Small intestine (tissue), 7 donors: ENCODE data around the gene SMPD2. TPM values are rescaled to one million over a fixed set of nuclear protein-coding genes. Genes with fewer than 3 reads are reported as not detected.
A peak's percentile ranks its signal among the peaks of the same experiment; 100 is the strongest.

Experiments
- DNase-seq, 2 donors: peaks; one replicate each; pipeline versions ENCODE4 v3.0.0 to v3.0.0-alpha.2; 2013
- FAIRE-seq: peaks from 2 replicates; lab custom pipeline; 2012; peaks lifted over from hg19 to GRCh38; lab: Jason Lieb, UNC
- H3K27ac ChIP-seq, 3 donors: one replicate each; pipeline ENCODE4 v1.5.1; 2013; ENCODE audit warnings: low read length in 2 of 3, mild to moderate bottlenecking in 2 of 3, control low read depth in 1 of 3, inconsistent platforms in 1 of 3, low read depth in 1 of 3, moderate library complexity in 1 of 3
- H3K27me3 ChIP-seq, 3 donors: one replicate each; pipeline ENCODE4 v1.6.1; 2013; ENCODE audit warnings: low read length in 3 of 3, inconsistent platforms in 1 of 3; ENCODE audit not compliant: control insufficient read depth in 3 of 3, insufficient read depth in 3 of 3
- H3K36me3 ChIP-seq, 3 donors: one replicate each; pipeline ENCODE4 v1.6.1; 2013; ENCODE audit warnings: low read length in 3 of 3, inconsistent platforms in 1 of 3, low read depth in 1 of 3, mild to moderate bottlenecking in 1 of 3, moderate library complexity in 1 of 3; ENCODE audit not compliant: control insufficient read depth in 3 of 3, insufficient read depth in 2 of 3
- H3K4me1 ChIP-seq, 3 donors: one replicate each; pipeline ENCODE4 v1.6.1; 2013; ENCODE audit warnings: low read length in 2 of 3, inconsistent platforms in 1 of 3, low read depth in 1 of 3, mild to moderate bottlenecking in 1 of 3, moderate library complexity in 1 of 3; ENCODE audit not compliant: control insufficient read depth in 3 of 3, insufficient read depth in 2 of 3
- H3K4me3 ChIP-seq, 3 donors: one replicate each; pipeline ENCODE4 v1.5.1; 2013; ENCODE audit warnings: low read length in 3 of 3, control low read depth in 1 of 3, inconsistent platforms in 1 of 3, low read depth in 1 of 3, mild to moderate bottlenecking in 1 of 3, moderate library complexity in 1 of 3
- H3K9me3 ChIP-seq, 2 donors: one replicate each; pipeline ENCODE4 v1.6.1; 2013; ENCODE audit warnings: low read depth in 1 of 2, low read length in 1 of 2; ENCODE audit not compliant: control insufficient read depth in 2 of 2, insufficient read depth in 1 of 2
- WGBS, 3 donors: extraction: QIAGEN DNeasy Blood & Tissue Kit; methylation state at CpG; one replicate each; pipeline ENCODE4 v1.1.7; 2013; 5-methylcytosine and 5-hydroxymethylcytosine counted together
- polyA plus RNA-seq, 4 donors: library from polyadenylated mRNA; stranded (reverse) in 3 of 4; unstranded in 1 of 4; fragments of 200-250 nt in 3 of 4; fragments of 120-200 nt in 1 of 4; gene quantifications; one replicate each; pipeline versions ENCODE4 v1.2.1 to v1.2.3, GENCODE V29; 2013
- donor health status: healthy with polysubstance abuse.
- donor health status: control.
- donor health status: control.
- donor health status: Bipolar disorder and iron deficiency.
- donor health status: healthy.

SMPD2 gene
- polyA plus RNA-seq, 4 donors, result 14.3 to 19.5 (median 16.8) TPM

DNA sequence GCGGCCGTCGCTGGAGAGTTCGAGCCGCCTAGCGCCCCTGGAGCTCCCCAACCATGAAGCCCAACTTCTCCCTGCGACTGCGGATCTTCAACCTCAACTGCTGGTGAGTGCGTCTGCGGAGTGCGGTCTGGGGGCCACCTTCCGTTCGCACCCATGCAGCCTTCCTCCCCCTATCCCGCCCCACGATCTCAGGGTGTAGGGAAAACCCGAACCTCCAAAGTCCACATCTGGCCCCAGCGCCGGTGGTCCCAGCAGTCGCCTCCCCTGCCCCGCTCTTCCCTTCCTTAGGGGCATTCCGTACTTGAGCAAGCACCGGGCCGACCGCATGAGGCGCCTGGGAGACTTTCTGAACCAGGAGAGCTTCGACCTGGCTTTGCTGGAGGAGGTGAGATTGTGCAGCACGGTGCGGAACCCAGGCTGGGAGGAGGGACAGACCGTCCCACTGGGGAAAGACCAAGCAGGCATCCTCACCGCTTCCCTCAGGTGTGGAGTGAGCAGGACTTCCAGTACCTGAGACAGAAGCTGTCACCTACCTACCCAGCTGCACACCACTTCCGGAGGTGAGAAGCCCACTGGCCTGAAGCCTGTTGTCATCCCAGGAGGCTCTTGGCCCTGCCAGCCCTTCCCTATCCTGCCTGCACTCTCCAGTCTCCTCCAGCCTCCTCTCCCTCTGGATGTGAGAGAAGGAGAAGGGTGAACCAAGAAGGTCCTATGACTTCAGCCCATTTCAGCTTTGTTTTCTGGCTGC lies 719 bp downstream of the SMPD2 start:
- DNase-seq, result peak; percentile 70 to 83

DNA sequence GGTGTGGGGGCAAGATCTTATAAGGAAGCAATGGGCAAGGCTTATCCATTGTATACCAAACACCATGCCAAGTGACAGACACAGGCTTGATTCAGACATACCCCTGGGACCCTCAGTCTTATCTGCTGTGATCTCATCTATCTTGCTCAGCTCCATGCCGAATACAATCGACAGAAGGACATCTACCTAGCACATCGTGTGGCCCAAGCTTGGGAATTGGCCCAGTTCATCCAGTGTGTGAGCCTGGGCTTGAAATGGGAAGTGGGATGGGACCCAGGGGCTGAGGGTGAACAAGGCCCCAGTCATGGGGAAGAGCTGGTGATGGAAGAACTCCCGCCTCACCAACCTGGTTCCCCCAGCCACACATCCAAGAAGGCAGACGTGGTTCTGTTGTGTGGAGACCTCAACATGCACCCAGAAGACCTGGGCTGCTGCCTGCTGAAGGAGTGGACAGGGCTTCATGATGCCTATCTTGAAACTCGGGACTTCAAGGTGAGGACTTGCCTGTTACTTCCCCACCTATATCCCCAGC lies 1.9 kb downstream of the SMPD2 start:
- 91 to 96% (median 95%) methylated on average over 6 of the region's 6 CpGs for WGBS, 3 donors
- peaks cover 11 to 57% (median 14%) of the 10 kb centered on the region in 3 donors for H3K36me3 ChIP-seq
- DNase-seq (no peak), FAIRE-seq (no peak)
- H3K27me3 ChIP-seq, result no peaks in the 10 kb centered on the region
- H3K9me3 ChIP-seq, result no peaks in the 10 kb centered on the region
- H3K4me3 ChIP-seq, result no peak overlapping the region
- H3K4me1 ChIP-seq, result peaks cover 0 to 11% (median 8%) of the 10 kb centered on the region in 3 donors
- H3K27ac ChIP-seq, result no peak overlapping the region

More for the DNA sequence above, 719 bp downstream of the SMPD2 start:
- H3K9me3 ChIP-seq, result no peaks in the 10 kb centered on the region
- peaks cover 9 to 44% (median 12%) of the 10 kb centered on the region in 3 donors for H3K36me3 ChIP-seq
- no peaks in the 10 kb centered on the region for H3K27me3 ChIP-seq
- H3K4me3 ChIP-seq, result peak overlapping the region; percentile 56 to 82 (median 82)
- H3K4me1 ChIP-seq, result peaks cover 0 to 11% (median 8%) of the 10 kb centered on the region in 3 donors
- H3K27ac ChIP-seq, result peak overlapping the region; percentile 44 to 86 (median 81)
- FAIRE-seq, result no peak
- 0 to 1% (median 1%) methylated on average over 26 to 31 of the region's 31 CpGs for WGBS, 3 donors

DNA sequence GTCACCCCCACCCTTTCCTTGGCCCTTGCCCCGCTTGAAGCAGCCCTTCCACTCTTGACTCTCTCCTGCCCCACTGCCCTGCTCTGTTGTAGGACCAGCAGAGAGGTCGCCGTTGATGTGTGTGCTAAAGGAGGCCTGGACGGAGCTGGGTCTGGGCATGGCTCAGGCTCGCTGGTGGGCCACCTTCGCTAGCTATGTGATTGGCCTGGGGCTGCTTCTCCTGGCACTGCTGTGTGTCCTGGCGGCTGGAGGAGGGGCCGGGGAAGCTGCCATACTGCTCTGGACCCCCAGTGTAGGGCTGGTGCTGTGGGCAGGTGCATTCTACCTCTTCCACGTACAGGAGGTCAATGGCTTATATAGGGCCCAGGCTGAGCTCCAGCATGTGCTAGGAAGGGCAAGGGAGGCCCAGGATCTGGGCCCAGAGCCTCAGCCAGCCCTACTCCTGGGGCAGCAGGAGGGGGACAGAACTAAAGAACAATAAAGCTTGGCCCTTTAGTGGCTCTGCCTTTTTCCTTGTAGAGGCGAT lies 3.0 kb downstream of the SMPD2 start:
- H3K27me3 ChIP-seq, result no peaks in the 10 kb centered on the region
- H3K9me3 ChIP-seq, result no peaks in the 10 kb centered on the region
- H3K36me3 ChIP-seq, result peaks cover 11 to 67% (median 14%) of the 10 kb centered on the region in 3 donors
- peaks cover 0 to 11% (median 8%) of the 10 kb centered on the region in 3 donors for H3K4me1 ChIP-seq
- H3K4me3 ChIP-seq, result no peak overlapping the region
- WGBS, 3 donors, result 89 to 93% (median 93%) methylated on average over 9 to 10 of the region's 10 CpGs
- no peak overlapping the region for H3K27ac ChIP-seq
- no peak for FAIRE-seq
- peak in 1 of 2 donors; percentile 2 for DNase-seq

DNA sequence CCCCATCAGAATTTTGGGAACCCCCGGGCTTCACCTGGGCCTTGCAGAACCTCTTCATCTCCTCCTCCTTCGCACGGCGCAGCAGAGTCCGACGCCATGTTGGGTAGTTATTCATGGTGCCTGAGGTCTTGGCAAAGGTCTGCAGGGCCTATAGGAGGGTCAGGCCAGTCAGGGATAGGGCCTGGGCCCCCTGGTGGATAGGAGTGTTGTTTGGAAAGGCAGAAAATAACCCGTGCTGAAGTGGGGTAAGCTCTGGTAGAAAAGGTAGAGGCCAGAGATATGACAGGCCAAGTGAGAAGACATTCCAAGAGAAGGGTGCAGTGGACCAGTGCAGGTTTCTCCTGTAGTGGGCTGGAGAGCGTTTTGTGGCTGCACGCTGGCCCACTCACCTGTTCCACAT lies 4.9 kb downstream of the SMPD2 start:
- H3K9me3 ChIP-seq, result no peaks in the 10 kb centered on the region
- 86 to 90% (median 87%) methylated on average over 9 of the region's 9 CpGs for WGBS, 3 donors

DNA sequence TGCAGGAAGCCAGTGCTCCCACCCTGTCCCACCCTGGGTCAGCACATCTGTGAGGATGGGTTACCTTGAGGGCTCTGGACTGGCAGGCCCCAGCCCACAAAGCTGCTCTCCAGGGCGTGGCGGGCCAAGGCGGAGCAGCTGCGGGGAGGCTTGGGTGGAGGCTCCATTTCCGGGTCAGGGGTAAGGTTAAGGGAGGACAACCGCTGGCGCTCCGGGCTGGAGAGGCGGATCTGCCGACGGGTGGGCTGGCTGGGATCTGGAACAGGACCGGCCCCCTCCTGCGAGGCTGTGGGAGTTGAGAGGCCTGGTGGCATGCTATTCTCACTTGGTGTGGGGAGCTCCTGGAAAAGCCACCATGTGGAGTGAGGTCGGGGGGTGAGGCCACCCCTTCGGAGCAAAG lies 5.5 kb downstream of the SMPD2 start:
- Histone ChIP-seq H3K27ac (no peak overlapping the region), H3K9me3 (no peaks in the 10 kb centered on the region), H3K4me3 (no peak overlapping the region), H3K36me3 (peaks cover 11 to 88% (median 14%) of the 10 kb centered on the region in 3 donors), H3K27me3 (no peaks in the 10 kb centered on the region), H3K4me1 (peaks cover 0 to 17% (median 8%) of the 10 kb centered on the region in 3 donors)
- 58 to 84% (median 76%) methylated on average over 13 to 15 of the region's 15 CpGs for WGBS, 3 donors
- FAIRE-seq (no peak), DNase-seq (peak in 1 of 2 donors; percentile 53)

More for the DNA sequence above, 4.9 kb downstream of the SMPD2 start:
- H3K4me3 ChIP-seq, result no peak overlapping the region
- H3K36me3 ChIP-seq, result peaks cover 11 to 86% (median 14%) of the 10 kb centered on the region in 3 donors
- H3K27ac ChIP-seq, result no peak overlapping the region
- peaks cover 0 to 17% (median 8%) of the 10 kb centered on the region in 3 donors for H3K4me1 ChIP-seq
- no peaks in the 10 kb centered on the region for H3K27me3 ChIP-seq
- FAIRE-seq, result no peak
- DNase-seq, result no peak

DNA sequence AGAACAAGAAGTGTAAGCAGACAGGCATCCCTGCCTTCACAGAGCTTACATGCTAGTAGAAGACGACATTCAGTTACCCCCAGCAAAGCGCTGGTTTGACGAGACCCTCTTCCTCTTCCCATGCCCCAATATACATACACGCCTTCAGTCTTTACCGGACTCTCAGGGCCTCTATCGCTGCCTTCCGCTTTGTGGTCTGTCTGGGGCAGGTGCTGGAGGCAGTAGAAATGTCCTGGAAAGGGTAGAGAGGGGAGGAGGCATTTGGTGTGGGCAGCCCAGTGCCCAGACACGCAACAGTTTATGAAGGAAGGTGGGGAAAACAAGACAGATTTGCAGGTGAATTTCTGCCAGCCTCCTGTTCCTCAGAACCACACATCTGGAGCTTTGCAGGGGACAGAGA lies 6.0 kb downstream of the SMPD2 start:
- Histone ChIP-seq H3K4me1 (peaks cover 0 to 13% (median 6%) of the 10 kb centered on the region in 3 donors), H3K9me3 (no peaks in the 10 kb centered on the region), H3K27me3 (no peaks in the 10 kb centered on the region), H3K4me3 (no peak overlapping the region), H3K27ac (no peak overlapping the region), H3K36me3 (peaks cover 11 to 92% (median 14%) of the 10 kb centered on the region in 3 donors)
- DNase-seq (no peak), FAIRE-seq (no peak)
- 87 to 94% (median 90%) methylated on average over 8 of the region's 8 CpGs for WGBS, 3 donors

DNA sequence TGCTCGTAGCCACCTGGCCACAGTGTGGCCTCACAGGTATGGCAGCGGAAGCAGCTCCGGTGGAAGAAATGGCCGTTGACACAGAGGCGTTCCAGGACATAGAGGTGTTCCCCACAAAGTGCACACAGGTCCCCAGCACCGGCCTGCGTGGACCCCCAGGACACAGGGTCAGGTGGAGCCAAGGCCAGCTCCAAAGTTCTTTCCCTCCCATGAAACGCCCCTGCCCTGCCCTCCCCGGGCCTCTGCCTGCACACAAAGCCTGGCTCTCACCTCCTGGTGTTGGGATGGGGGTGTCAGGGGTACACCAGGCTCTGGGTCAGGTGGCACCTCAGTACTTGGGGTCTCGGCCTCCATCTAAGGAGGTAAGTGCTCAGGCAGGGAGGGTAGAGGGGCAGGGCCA lies 6.6 kb downstream of the SMPD2 start:
- Histone ChIP-seq H3K9me3 (no peaks in the 10 kb centered on the region), H3K27ac (no peak overlapping the region), H3K27me3 (no peaks in the 10 kb centered on the region), H3K4me3 (no peak overlapping the region), H3K36me3 (peaks cover 11 to 95% (median 14%) of the 10 kb centered on the region in 3 donors), H3K4me1 (peaks cover 0 to 8% (median under 1%) of the 10 kb centered on the region in 3 donors)
- DNase-seq (no peak), FAIRE-seq (no peak)
- WGBS, 3 donors, result 85 to 87% (median 87%) methylated on average over 10 of the region's 10 CpGs

DNA sequence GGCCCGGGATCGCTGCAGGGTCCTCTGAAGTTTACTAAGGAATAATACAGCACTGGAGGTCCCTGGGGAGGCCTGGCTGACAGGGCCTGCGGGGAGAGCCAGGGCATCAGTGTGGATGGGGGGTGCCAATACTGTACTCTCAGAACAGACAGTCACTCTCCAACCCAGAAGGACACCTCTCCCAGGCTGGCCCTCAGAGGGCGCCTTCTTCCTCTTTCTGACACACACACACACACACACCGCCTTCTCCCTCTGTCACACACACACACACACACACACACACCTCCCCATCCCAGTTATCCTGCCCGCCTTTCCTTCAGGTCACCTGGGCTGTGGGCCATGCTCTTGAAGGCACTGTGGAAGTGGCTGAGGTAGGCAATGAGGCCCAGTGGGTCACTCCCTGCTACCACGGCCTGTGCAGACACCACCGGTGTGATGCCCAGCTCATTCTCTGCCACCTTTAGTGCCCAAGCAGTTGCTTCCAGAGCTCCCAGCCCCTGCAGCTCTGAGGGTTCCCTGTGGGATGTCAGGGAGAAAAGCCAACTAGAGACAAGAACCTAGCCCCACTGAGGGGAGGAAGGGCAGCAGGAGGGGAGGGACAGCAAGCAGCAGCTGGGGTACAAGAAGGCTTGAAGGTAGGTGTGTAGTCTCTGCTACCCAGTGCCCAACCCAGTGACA lies 7.5 kb downstream of the SMPD2 start:
- DNase-seq, result no peak
- peaks cover 11 to 94% (median 14%) of the 10 kb centered on the region in 3 donors for H3K36me3 ChIP-seq
- no peak overlapping the region for H3K4me3 ChIP-seq
- 83 to 89% (median 86%) methylated on average over 7 to 8 of the region's 8 CpGs for WGBS, 3 donors
- no peak overlapping the region for H3K27ac ChIP-seq
- no peak for FAIRE-seq
- no peaks in the 10 kb centered on the region for H3K27me3 ChIP-seq
- no peaks in the 10 kb centered on the region for H3K9me3 ChIP-seq
- peaks cover 0 to 6% (median 0%) of the 10 kb centered on the region in 3 donors for H3K4me1 ChIP-seq
